DMS114 treated with DMSO at 0.1 percent for 48 hours (cell line): Measurements from ENCODE around the gene FCSK.
"Not testable (repeated sequence)": the region's sequence is repeated elsewhere in the genome, so short reads cannot be mapped to it uniquely, and the experiment has no call there.

Experiments
- DNase-seq: peaks from one replicate; lab custom pipeline; 2025; ENCODE audit not compliant: unreplicated experiment; lab: John Stamatoyannopoulos, UW

FCSK gene

DNA sequence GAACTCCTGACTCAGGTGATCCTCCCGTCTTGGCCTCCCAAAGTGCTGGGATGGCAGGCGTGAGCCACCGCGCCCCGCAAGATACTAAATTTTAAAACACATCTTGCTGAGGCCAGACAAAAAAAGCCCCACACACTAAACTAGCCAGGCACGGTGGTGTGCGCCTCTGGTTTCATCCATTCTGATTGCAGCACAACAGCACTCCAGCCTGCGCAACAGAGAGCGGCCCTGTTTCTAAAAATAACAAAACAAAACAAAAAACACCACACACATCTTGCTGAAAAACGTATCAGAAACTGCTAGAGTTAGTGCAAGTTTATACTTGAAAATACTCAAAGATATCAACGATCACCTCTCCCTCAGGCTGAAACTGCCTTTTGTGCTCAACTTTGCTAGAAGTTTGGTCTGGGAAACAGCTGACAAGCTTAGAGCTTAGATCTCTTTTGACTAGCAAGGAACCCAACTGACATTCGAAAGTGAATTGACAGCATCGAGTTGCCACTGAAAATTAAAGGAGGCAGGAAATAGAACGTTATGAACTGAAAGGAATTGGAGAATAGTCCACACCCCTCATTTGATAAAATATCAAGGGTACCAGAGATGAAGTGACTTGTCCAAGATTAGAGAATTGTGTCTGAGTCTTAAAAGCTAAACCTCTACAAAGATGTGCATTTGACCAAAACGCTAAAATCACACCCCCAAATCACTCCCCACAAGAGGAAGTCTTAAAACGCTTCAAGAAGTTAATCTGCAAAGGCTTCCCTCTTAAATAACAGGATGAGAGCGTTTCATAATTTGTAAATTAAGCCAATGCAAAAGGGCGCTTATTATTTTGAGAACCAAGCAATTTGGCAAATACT, 68.1 kb downstream of the FCSK start:
- no peak for DNase-seq

DNA sequence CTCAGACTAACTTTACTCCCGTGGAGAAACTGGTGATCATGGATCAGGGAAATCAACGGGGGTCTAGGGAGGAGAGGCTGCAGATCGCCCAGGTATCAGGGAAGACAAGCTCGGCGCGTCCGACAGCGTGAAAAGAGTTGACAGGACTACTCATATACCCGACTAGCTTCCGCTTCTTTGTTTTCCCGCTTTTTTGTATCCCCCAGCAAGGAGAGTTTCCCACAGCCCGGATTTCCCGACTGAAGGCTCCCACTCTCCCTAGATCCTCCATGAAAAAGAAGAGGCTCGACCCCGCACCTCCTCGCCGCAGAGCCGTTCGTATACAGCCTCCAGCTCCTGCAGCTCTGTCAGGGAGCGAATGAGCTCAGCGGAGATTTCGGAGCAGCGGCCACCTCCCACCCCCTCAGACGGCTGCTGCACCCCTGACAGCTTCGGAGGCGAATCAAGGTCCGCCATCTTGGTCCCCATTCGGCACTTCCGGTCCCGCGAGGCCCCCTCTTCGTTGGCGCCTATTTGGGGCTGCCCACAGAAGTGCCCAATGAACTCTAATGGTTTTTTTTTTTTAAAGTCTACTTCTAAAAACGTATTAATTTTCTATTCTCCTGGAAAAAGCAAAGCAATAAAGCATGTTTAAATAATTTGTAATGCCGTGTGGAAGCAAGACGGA, 68.8 kb downstream of the FCSK start, which contains the start of gene COG4:
TSS of gene COG4 (minus strand) at position 479 of the 667 bp plus-strand sequence. CDS start at position 468, 11 bp downstream.
- DNase-seq: peak; percentile 87

DNA sequence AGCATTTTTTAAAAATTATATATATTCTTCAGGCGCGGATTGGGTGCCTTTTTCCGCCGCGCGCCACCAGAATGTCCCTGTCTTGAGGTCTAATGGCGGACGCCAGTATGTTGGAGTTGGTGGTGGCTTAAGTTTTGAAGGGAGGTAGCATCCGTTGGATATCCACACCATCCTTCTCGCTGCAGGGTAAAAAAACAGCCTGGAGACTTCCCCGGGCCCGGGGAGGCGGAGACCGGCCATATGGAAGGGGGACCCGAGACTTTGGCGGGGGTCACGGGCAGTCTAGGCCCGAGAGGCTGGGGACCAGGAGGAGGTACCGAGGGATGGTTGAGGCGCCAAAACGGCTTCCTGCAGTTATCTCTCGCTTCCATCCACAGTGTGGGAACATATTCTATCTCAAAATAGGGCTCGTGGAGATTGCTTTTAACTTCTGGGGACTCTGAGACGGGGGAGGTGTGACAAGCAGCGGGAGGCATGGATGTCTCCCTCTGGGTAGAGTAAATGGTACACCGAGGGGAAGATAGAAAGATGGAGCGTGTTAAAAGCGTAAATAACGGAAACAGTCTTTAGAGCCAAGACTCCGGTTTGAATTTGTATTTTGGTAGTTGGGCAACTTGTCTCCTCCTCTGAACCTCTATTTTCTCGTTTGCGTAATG, 69.5 kb downstream of the FCSK start, which contains the start of gene SF3B3:
TSS of gene SF3B3 (plus strand) at position 74 of the 656 bp plus-strand sequence. CDS start 2,841 bp downstream, outside the sequence.
- DNase-seq: peak; percentile 78

DNA sequence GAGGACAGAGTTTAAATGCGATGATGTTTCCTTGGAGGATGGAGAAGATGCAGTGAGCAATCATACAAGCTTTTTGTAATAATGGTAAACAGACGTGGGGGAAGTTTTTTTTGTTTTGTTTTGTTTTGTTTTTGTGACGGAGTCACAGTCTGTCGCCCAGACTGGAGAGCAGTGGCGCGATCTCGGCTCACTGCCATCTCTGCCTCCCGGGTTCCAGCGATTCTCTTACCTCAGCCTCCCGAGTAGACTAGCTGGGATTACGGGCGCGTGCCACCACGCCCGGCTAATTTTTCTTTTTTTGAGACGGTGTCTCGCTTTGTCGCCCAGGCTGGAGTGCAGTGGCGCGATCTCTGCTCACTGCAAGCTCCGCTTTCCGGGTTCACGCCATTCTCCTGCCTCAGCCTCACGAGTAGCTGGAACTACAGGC, 70.0 kb downstream of the FCSK start:
- DNase-seq: not testable (repeated sequence)

DNA sequence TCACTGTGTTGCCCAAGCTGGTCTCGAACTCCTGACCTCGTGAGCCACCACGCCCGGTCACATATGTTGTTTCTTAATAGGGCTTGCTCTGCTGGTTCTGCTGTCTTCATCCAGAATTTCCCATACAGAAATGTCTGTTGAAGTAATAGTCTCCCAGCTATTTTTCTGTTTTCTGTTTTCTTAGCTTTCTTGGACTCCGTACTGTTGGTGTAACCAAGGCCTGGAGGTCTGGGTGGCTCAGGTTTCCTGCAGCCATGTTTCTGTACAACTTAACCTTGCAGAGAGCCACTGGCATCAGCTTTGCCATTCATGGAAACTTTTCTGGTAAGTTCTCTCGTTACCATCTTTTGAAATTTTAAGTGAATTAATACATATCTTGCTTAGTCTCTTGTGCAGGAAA, 72.0 kb downstream of the FCSK start:
- DNase-seq: no peak

DNA sequence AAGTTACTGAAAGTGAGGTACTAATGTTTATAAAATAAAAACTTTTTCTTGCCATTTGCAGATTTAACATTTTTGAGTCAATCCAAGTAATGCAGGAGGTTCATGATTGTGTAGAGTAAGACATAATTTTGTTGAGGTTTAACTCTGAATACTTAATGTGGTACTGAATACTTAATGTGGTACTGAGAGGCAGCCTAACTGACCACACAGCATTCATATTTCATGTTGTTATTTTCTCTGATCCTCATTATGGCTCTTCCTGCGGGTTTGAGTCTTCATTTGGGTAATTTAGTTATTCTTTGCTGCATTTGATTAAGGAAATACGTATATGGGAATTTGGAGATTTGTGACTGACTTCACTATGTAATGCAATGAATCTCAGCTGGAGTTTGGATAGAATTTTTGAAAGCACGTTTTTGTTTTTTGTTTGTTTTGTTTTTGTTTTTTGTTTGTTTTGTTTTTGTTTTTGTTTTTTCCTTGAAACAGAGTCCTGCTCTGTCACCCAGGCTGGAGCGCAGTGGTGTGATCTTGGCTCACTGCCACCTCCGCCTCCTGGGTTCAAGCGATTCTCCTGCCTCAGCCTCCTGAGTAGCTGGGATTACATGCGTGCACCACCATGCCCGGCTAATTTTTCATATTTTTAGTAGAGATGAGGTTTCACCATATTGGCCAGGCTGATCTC, 73.1 kb downstream of the FCSK start:
- DNase-seq: no peak

DNA sequence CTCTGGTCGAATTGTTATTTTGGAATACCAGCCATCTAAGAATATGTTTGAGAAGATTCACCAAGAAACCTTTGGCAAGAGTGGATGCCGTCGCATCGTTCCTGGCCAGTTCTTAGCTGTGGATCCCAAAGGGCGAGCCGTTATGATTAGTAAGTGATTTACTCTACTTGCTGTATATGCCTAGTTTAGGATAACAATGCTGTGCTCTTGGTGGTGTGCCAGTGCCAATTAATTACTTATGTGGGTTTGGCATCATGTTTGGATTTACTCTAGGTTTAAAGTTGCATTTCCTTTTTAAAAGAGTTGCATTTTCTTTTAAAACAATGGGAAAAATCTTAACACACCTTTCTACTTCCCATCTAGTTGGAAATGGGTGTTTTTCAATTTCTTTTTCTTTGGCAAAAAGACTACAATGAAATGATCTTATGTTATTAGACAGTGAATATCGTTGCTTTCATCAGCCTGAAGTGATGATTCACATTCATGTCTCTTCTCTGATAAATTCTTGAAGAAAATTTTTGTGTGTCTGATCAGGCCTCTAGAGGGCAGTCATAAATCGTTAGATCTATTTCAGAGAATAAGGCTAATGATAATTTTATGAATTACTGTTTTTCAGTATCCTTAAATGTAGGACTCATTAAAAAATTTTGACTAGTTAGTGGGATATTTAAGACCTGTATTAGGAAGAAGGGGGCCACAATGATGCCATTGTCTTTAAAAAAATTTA, 74.8 kb downstream of the FCSK start:
- peak; percentile 41 for DNase-seq
